K562 (cell line): ENCODE results near the gene MYL9. TPM values are rescaled to one million over a fixed set of nuclear protein-coding genes. Genes with fewer than 3 reads are reported as not detected.
A peak's percentile ranks its signal among the peaks of the same experiment; 100 is the strongest.

Experiments used
- ATAC-seq: fragments of 200-7000 bp; cut with Tn5 transposase; 3 replicates; pipeline ENCODE4 v1.9.1; 2020; ENCODE audit warnings: moderate library complexity
- BruUV-seq: library from RNA; stranded (reverse); fragments of 400-500 nt; replicated peaks from 2 replicates; lab custom pipeline; 2021; lab: Mats Ljungman, UMichigan
- CTCF ChIA-PET: fragments of 300-600 bp; formaldehyde crosslinking; extraction: SDS; loops from one replicate; lab custom pipeline; 2021; ENCODE audit warnings: low intra/inter-chr PET ratio; lab: Yijun Ruan, JAX
- POLR2A ChIA-PET: fragments of 300-600, 350-650 bp; sonication (Branson Sonifier 250); formaldehyde crosslinking; extraction: SDS; loops from one replicate; lab custom pipeline; 2021; ENCODE audit warnings: antibody characterized with exemption, inconsistent platforms; lab: Yijun Ruan, JAX
- DNase-seq, 4 experiments: peaks; one replicate each; pipeline versions ENCODE4 v3.0.0 to v3.0.0-alpha.2; 2011 to 2018; ENCODE audit warnings: low spot score in 3 of 4, mixed read lengths in 3 of 4; ENCODE audit errors: extremely low read depth in 1 of 4
- FAIRE-seq: peaks from 2 replicates; lab custom pipeline; 2011; peaks lifted over from hg19 to GRCh38; lab: Jason Lieb, UNC
- H2AFZ ChIP-seq: 2 replicates; pipeline ENCODE4 v1.6.0; 2011; ENCODE audit warnings: low read depth, low read length, control low read depth, inconsistent platforms
- H3K27ac ChIP-seq: fragments of 200-600 bp; 3 replicates; pipeline ENCODE4 v1.8.0; 2011; ENCODE audit warnings: low read depth, mild to moderate bottlenecking, control low read depth, inconsistent platforms, low read length, moderate library complexity, mixed read lengths; ENCODE audit errors: extremely low read depth
- H3K27me3 ChIP-seq, 2 experiments: fragments of 300-600 bp in 1 of 2; 2 replicates in 1 of 2; 3 replicates in 1 of 2; pipeline versions ENCODE4 v1.6.0 to v1.8.0; 2011; ENCODE audit warnings: inconsistent platforms in 2 of 2, low read length in 2 of 2, mild to moderate bottlenecking in 1 of 2, mixed read lengths in 1 of 2, moderate library complexity in 1 of 2; ENCODE audit not compliant: control insufficient read depth in 2 of 2, insufficient read depth in 2 of 2
- H3K36me3 ChIP-seq: fragments of 300-600 bp; 3 replicates; pipeline ENCODE4 v1.8.0; 2011; ENCODE audit warnings: mild to moderate bottlenecking, low read length, inconsistent platforms; ENCODE audit not compliant: control insufficient read depth, insufficient read depth
- H3K4me1 ChIP-seq, 2 experiments: fragments of 200-600 bp in 1 of 2; replicated peaks in 1 of 2; 2 replicates in 1 of 2; 3 replicates in 1 of 2; pipeline versions ENCODE4 v1.5.1 to v1.8.0; 2011; ENCODE audit warnings: inconsistent platforms in 2 of 2, low read length in 2 of 2, mild to moderate bottlenecking in 1 of 2, mixed read lengths in 1 of 2, moderate library complexity in 1 of 2; ENCODE audit not compliant: control insufficient read depth in 2 of 2, insufficient read depth in 2 of 2
- H3K4me2 ChIP-seq: 2 replicates; pipeline ENCODE4 v1.6.1; 2011; ENCODE audit warnings: low read length, control low read depth, inconsistent platforms, mixed read lengths; ENCODE audit not compliant: insufficient read depth
- H3K4me3 ChIP-seq: fragments of 200-600 bp; sonication (generic), shearing (Covaris generic); 2 replicates; pipeline ENCODE4 v1.5.1; 2016; ENCODE audit warnings: control low read depth, inconsistent platforms
- H3K79me2 ChIP-seq: fragments of 200-600 bp; 3 replicates; pipeline ENCODE4 v1.8.0; 2011; ENCODE audit warnings: low read length, inconsistent platforms; ENCODE audit not compliant: control insufficient read depth, insufficient read depth
- H3K9ac ChIP-seq, 2 experiments: 2 replicates each; pipeline versions ENCODE4 v1.6.0 to v1.6.1; 2011; ENCODE audit warnings: low read depth in 2 of 2, low read length in 2 of 2, control low read depth in 1 of 2, inconsistent platforms in 1 of 2, mild to moderate bottlenecking in 1 of 2, mixed read lengths in 1 of 2; ENCODE audit not compliant: insufficient read depth in 1 of 2
- H3K9me1 ChIP-seq: one replicate; pipeline ENCODE4 v1.6.0; 2011; ENCODE audit warnings: inconsistent platforms, mild to moderate bottlenecking, low read length, moderate library complexity; ENCODE audit not compliant: control insufficient read depth, insufficient read depth
- H3K9me3 ChIP-seq: replicated peaks from 2 replicates; pipeline ENCODE4 v1.5.1; 2011; ENCODE audit warnings: low read depth, low read length, inconsistent platforms; ENCODE audit not compliant: control insufficient read depth, insufficient read depth
- H4K20me1 ChIP-seq: replicated peaks from 2 replicates; pipeline ENCODE4 v1.6.1; 2011; ENCODE audit warnings: low read length, inconsistent platforms, mixed read lengths; ENCODE audit not compliant: control insufficient read depth, insufficient read depth
- POLR2G ChIP-seq: fragments of 200-400 bp; formaldehyde crosslinking; IDR thresholded peaks from 2 replicates; pipeline ENCODE4 v1.6.1; 2017; ENCODE audit warnings: low read depth, mild to moderate bottlenecking, antibody characterized with exemption, low read length, moderate library complexity
- WGBS: fragments of 100-300 bp; shearing (Covaris generic); methylation state at CpG from one replicate; pipeline ENCODE4 v1.1.6; 2016; ENCODE audit warnings: low coverage, mixed read lengths; ENCODE audit not compliant: insufficient coverage; ENCODE audit errors: missing lambda C conversion rate; 5-methylcytosine and 5-hydroxymethylcytosine counted together
- in situ Hi-C: fragments of 300-500 bp; cut with MboI; formaldehyde crosslinking; loops from 4 replicates; pipeline ENCODE4 v1.15.0; 2018; ENCODE audit warnings: inconsistent platforms, mixed read lengths
- intact Hi-C: fragments of 100-400 bp; cut with micrococcal nuclease; formaldehyde crosslinking; loops from 2 replicates; pipeline ENCODE4 v1.14.2; 2022
- polyA plus RNA-seq, 8 experiments: library from polyadenylated mRNA; depleted of rRNA in 4 of 8; stranded (reverse) in 5 of 8; unstranded in 3 of 8; fragments of >200 nt; fragmentation: Nextera tagmentation in 2 of 8; fragmentation: Illumina TruSeq in 1 of 8; extraction: Ambion mirVana in 2 of 8; extraction: Trizol in 1 of 8; gene quantifications; 2 replicates each; pipeline versions ENCODE4 v1.2.1 to v1.2.3, GENCODE V29; 2011 to 2014; ENCODE audit warnings: inconsistent platforms in 1 of 8, missing spikeins in 1 of 8
- total RNA-seq, 7 experiments: library from RNA; depleted of rRNA in 6 of 7; stranded (reverse); fragments of >200 nt in 6 of 7; fragmentation: Illumina TruSeq in 2 of 7; extraction: Trizol in 2 of 7; gene quantifications; 2 replicates each; pipeline versions ENCODE4 v1.2.1 to v1.2.3, GENCODE V29; 2011 to 2021; ENCODE audit warnings: low replicate concordance in 1 of 7
- TF ChIP-seq, protein P1 (sequence below): fragments of 250-450 bp; sonication (Bioruptor Pico); IDR thresholded peaks from 2 replicates; pipeline ENCODE4 v1.8.0; 2021; ENCODE audit warnings: mild to moderate bottlenecking, moderate library complexity

The MYL9 gene
- total and polyA plus RNA-seq, 9 of the 15 experiments (the other 6 are each of a cell fraction or from before 2014, with no cell fraction given), result 0.11 to 3.2 (median 0.81) TPM; not detected in 1

DNA sequence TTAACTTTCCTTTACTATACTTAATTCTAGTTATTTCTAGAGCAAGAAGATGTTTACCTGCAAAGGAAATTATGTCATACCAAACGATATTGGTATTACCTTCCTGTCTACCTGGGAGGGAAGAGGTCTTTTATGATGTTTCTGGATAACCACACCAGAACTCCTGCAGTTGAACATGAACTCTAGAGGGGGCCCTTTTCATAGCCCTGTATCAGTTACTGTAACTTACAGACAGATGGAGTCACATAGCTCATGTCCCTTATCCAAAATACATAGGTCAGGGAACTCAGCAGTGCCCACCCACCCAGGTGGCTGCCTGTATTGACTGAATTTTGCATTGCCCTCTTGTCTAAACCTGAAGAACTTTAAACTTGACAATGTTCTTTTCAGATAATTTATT lies 35.1 kb upstream of the MYL9 start (continued):
- TF ChIP-seq, protein P1, sequence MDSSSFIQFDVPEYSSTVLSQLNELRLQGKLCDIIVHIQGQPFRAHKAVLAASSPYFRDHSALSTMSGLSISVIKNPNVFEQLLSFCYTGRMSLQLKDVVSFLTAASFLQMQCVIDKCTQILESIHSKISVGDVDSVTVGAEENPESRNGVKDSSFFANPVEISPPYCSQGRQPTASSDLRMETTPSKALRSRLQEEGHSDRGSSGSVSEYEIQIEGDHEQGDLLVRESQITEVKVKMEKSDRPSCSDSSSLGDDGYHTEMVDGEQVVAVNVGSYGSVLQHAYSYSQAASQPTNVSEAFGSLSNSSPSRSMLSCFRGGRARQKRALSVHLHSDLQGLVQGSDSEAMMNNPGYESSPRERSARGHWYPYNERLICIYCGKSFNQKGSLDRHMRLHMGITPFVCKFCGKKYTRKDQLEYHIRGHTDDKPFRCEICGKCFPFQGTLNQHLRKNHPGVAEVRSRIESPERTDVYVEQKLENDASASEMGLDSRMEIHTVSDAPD (CRISPR knock-in tag), result no peak

DNA sequence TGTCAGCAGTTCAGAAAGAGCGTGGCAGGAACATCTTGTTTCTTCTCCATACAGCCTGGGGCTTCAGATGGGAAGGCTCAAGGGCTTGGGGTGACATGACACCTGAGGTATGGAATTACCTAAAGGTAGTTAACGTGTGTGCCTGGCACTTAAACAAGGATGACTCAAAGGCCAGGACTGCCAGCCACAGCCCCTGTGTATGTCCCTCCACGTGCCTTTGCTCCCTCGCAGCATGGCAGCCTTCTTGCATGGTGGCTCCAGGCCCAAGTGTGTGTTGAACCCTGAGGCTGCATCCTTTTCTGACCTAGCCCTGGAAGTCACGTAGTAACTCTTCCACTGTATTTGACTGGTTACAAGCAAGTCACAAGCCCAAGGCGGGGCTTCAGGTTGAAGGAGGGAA lies 33.6 kb upstream of the MYL9 start:
- Histone ChIP-seq H3K9me3 (no peaks in the 10 kb centered on the region), H4K20me1 (no peaks in the 10 kb centered on the region), H3K27ac (no peak overlapping the region), H3K4me1 (no peaks in the 10 kb centered on the region), H2AFZ (no peak overlapping the region), H3K9me1 (no peaks in the 10 kb centered on the region), H3K27me3 (no peaks in the 10 kb centered on the region), H3K79me2 (no peaks in the 10 kb centered on the region), H3K36me3 (peaks cover 26% of the 10 kb centered on the region; the same call in 2 of the 3 replicates), H3K4me2 (no peak overlapping the region), H3K9ac (peak overlapping the region in 1 of 2 experiments; percentile 12; a peak in 1 of 4 replicates), H3K4me3 (no peak overlapping the region)
- ATAC-seq (no peak), FAIRE-seq (no peak), DNase-seq (no peak)
- ChIA-PET POLR2A (no interaction called here), CTCF (interaction anchor here (1.3 kb wide), 1 partner anchor 247 kb away, joined by 4 read pairs; no protein-coding TSS in a partner anchor)
- intact Hi-C loops, result no loop called here
- TF ChIP-seq POLR2G, result no peak
- in situ Hi-C loops, result no loop called here
- BruUV-seq, result no TSS peak
- WGBS, result 86% methylated on average over 6 of the region's 6 CpGs
